H1 (cell line): ENCODE measurements around the gene CEP135. TPM values are rescaled to one million over a fixed set of nuclear protein-coding genes. Genes with fewer than 3 reads are reported as not detected.

Experiments used
- CTCF ChIA-PET: fragments of 300-600 bp; sonication (Branson Sonifier 250); formaldehyde crosslinking; loops from one replicate; lab custom pipeline; 2021; ENCODE audit not compliant: partially characterized antibody; lab: Charles Lee
- POLR2A ChIA-PET: fragments of 300-600 bp; sonication (Branson Sonifier 250); formaldehyde crosslinking; loops from one replicate; lab custom pipeline; 2021; ENCODE audit warnings: inconsistent platforms; ENCODE audit not compliant: partially characterized antibody; lab: Charles Lee
- DNase-seq, 2 experiments: peaks; one replicate each; pipeline versions ENCODE4 v3.0.0 to v3.0.0-alpha.2; 2010 to 2022; ENCODE audit warnings: low spot score in 2 of 2, low read depth in 1 of 2, mixed read lengths in 1 of 2
- FAIRE-seq: peaks from 2 replicates; lab custom pipeline; 2011; peaks lifted over from hg19 to GRCh38; lab: Jason Lieb, UNC
- H2AFZ ChIP-seq: 2 replicates; pipeline ENCODE4 v1.8.1; 2012; ENCODE audit warnings: low read length, inconsistent platforms
- H2AK5ac ChIP-seq: 2 replicates; pipeline ENCODE4 v1.6.1; 2013; ENCODE audit warnings: low read depth, low read length
- H2BK120ac ChIP-seq: replicated peaks from 2 replicates; pipeline ENCODE3; 2013; ENCODE audit warnings: low read depth, low read length, inconsistent platforms
- H2BK12ac ChIP-seq: 2 replicates; pipeline ENCODE4 v1.6.1; 2013; ENCODE audit warnings: low read depth, low read length
- H2BK15ac ChIP-seq: 2 replicates; pipeline ENCODE4 v1.6.1; 2013; ENCODE audit warnings: low read length
- H2BK20ac ChIP-seq: 2 replicates; pipeline ENCODE4 v1.6.1; 2013; ENCODE audit warnings: low read length
- H2BK5ac ChIP-seq: 2 replicates; pipeline ENCODE4 v1.6.1; 2013; ENCODE audit warnings: low read depth, low read length
- H3K14ac ChIP-seq: 2 replicates; pipeline ENCODE4 v1.6.1; 2013; ENCODE audit warnings: inconsistent platforms; ENCODE audit not compliant: insufficient read length
- H3K18ac ChIP-seq: 2 replicates; pipeline ENCODE4 v1.6.1; 2013; ENCODE audit warnings: low read length; ENCODE audit errors: extremely low read depth
- H3K23ac ChIP-seq: 2 replicates; pipeline ENCODE4 v1.6.1; 2013; ENCODE audit warnings: inconsistent platforms; ENCODE audit not compliant: insufficient read length
- H3K23me2 ChIP-seq: 2 replicates; pipeline ENCODE4 v1.6.1; 2013; ENCODE audit warnings: low read depth, low read length
- H3K27ac ChIP-seq: 2 replicates; pipeline ENCODE4 v1.6.1; 2011; ENCODE audit warnings: low read depth, low read length, inconsistent platforms
- H3K27me3 ChIP-seq, 4 experiments: replicated peaks in 1 of 4; 1 replicate in 1 of 4; 2 replicates in 3 of 4; pipeline versions ENCODE4 v1.6.1 to v1.8.1; 2011 to 2013; ENCODE audit warnings: low read length in 3 of 4, mild to moderate bottlenecking in 3 of 4, inconsistent platforms in 2 of 4, mixed read lengths in 2 of 4, moderate library complexity in 1 of 4; ENCODE audit not compliant: control insufficient read depth in 3 of 4, insufficient read depth in 3 of 4; ENCODE audit errors: extremely low read depth in 1 of 4
- H3K36me3 ChIP-seq, 4 experiments: 2 replicates each; pipeline versions ENCODE4 v1.6.1 to v1.8.1; 2011 to 2013; ENCODE audit warnings: mild to moderate bottlenecking in 4 of 4, low read length in 3 of 4, moderate library complexity in 2 of 4, control low read depth in 1 of 4, inconsistent platforms in 1 of 4; ENCODE audit not compliant: insufficient read depth in 4 of 4, control insufficient read depth in 2 of 4
- H3K4ac ChIP-seq: replicated peaks from 2 replicates; pipeline ENCODE3; 2013; ENCODE audit warnings: low read length, low read depth, mixed read lengths, inconsistent platforms; ENCODE audit not compliant: insufficient read length
- H3K4me1 ChIP-seq, 4 experiments: replicated peaks in 1 of 4; 1 replicate in 1 of 4; 2 replicates in 3 of 4; pipeline versions ENCODE4 v1.6.1 to v1.8.1; 2011 to 2013; ENCODE audit warnings: low read length in 3 of 4, inconsistent platforms in 2 of 4, mixed read lengths in 1 of 4; ENCODE audit not compliant: insufficient read depth in 4 of 4, control insufficient read depth in 3 of 4
- H3K4me2 ChIP-seq, 2 experiments: 2 replicates each; pipeline versions ENCODE4 v1.6.1 to v1.8.1; 2011 to 2013; ENCODE audit warnings: low read depth in 2 of 2, low read length in 2 of 2, control low read depth in 1 of 2, inconsistent platforms in 1 of 2, mild to moderate bottlenecking in 1 of 2; ENCODE audit not compliant: insufficient read depth in 1 of 2
- H3K4me3 ChIP-seq, 4 experiments: fragments of 200-600, 300-600 bp in 1 of 4; sonication (generic), shearing (Covaris generic), sonication (Bioruptor Twin) in 1 of 4; 2 replicates each; pipeline versions ENCODE4 v1.5.1 to v1.8.1; 2011 to 2016; ENCODE audit warnings: low read length in 4 of 4, low read depth in 3 of 4, control low read depth in 2 of 4, inconsistent platforms in 2 of 4, mild to moderate bottlenecking in 2 of 4, mixed read lengths in 1 of 4, moderate library complexity in 1 of 4; ENCODE audit not compliant: insufficient read depth in 2 of 4; ENCODE audit errors: extremely low read depth in 1 of 4
- H3K56ac ChIP-seq: replicated peaks from 2 replicates; pipeline ENCODE3; 2013; ENCODE audit warnings: low read depth, mild to moderate bottlenecking, mixed read lengths, low read length, inconsistent platforms; ENCODE audit not compliant: insufficient read length
- H3K79me1 ChIP-seq: 2 replicates; pipeline ENCODE4 v1.6.1; 2013; ENCODE audit warnings: low read depth, low read length, control low read depth
- H3K79me2 ChIP-seq, 2 experiments: 2 replicates each; pipeline versions ENCODE4 v1.6.1 to v1.8.1; 2012 to 2013; ENCODE audit warnings: low read length in 2 of 2, mild to moderate bottlenecking in 2 of 2, inconsistent platforms in 1 of 2; ENCODE audit not compliant: insufficient read depth in 2 of 2, control insufficient read depth in 1 of 2
- H3K9ac ChIP-seq, 4 experiments: replicated peaks in 1 of 4; 1 replicate in 1 of 4; 2 replicates in 3 of 4; pipeline versions ENCODE4 v1.6.1 to v1.8.1; 2011 to 2013; ENCODE audit warnings: low read depth in 3 of 4, low read length in 3 of 4, control low read depth in 2 of 4, mild to moderate bottlenecking in 2 of 4, moderate library complexity in 2 of 4, inconsistent platforms in 1 of 4; ENCODE audit errors: extremely low read depth in 1 of 4
- H3K9me3 ChIP-seq, 2 experiments: 2 replicates each; pipeline versions ENCODE4 v1.6.1 to v1.8.1; 2012 to 2013; ENCODE audit warnings: mild to moderate bottlenecking in 2 of 2, moderate library complexity in 2 of 2, control low read depth in 1 of 2, inconsistent platforms in 1 of 2, low read depth in 1 of 2, low read length in 1 of 2, mixed read lengths in 1 of 2; ENCODE audit not compliant: insufficient read depth in 2 of 2
- H4K20me1 ChIP-seq, 2 experiments: replicated peaks in 1 of 2; 2 replicates each; pipeline versions ENCODE3 to v1.8.1; 2011 to 2013; ENCODE audit warnings: inconsistent platforms in 2 of 2, low read length in 2 of 2, mild to moderate bottlenecking in 1 of 2; ENCODE audit not compliant: insufficient read depth in 2 of 2, control insufficient read depth in 1 of 2
- H4K5ac ChIP-seq: 2 replicates; pipeline ENCODE4 v1.6.1; 2013; ENCODE audit warnings: low read length, low read depth, mixed read lengths, inconsistent platforms; ENCODE audit not compliant: insufficient read length
- H4K8ac ChIP-seq: 2 replicates; pipeline ENCODE4 v1.8.0; 2013; ENCODE audit warnings: mild to moderate bottlenecking, moderate library complexity, low read length, inconsistent platforms; ENCODE audit not compliant: insufficient read depth; ENCODE audit errors: extremely low read depth
- H4K91ac ChIP-seq: replicated peaks from 2 replicates; pipeline ENCODE3; 2013; ENCODE audit warnings: low read length, mixed read lengths, inconsistent platforms; ENCODE audit not compliant: insufficient read length
- BCL11A ChIP-seq, 2 experiments: IDR thresholded peaks; one replicate each; pipeline ENCODE4 v1.6.1; 2011; ENCODE audit warnings: low read depth in 2 of 2, low read length in 2 of 2, mild to moderate bottlenecking in 2 of 2
- CTBP2 ChIP-seq: IDR thresholded peaks from 2 replicates; pipeline ENCODE4 v1.7.0; 2011; ENCODE audit warnings: borderline replicate concordance, mild to moderate bottlenecking, moderate library complexity, mixed read lengths, low read length; ENCODE audit not compliant: insufficient read depth, insufficient read length
- EP300 ChIP-seq, 2 experiments: IDR thresholded peaks; 1 replicate in 1 of 2; 2 replicates in 1 of 2; pipeline ENCODE4 v1.6.1; 2011 to 2012; ENCODE audit warnings: low read depth in 2 of 2, low read length in 2 of 2, mild to moderate bottlenecking in 2 of 2, borderline replicate concordance in 1 of 2, inconsistent platforms in 1 of 2, moderate library complexity in 1 of 2
- KDM4A ChIP-seq: IDR thresholded peaks from one replicate; pipeline ENCODE4 v1.7.1; 2012; ENCODE audit warnings: low read depth, mild to moderate bottlenecking, moderate library complexity, low read length, inconsistent platforms; ENCODE audit not compliant: severe bottlenecking
- PHF8 ChIP-seq: fragments of 200-600 bp; sonication (generic); conservative IDR thresholded peaks from 2 replicates; pipeline ENCODE4 v1.7.1; 2012; ENCODE audit warnings: low read depth, mild to moderate bottlenecking, inconsistent platforms, low read length, moderate library complexity
- POLR2A ChIP-seq, 2 experiments: IDR thresholded peaks; 1 replicate in 1 of 2; 2 replicates in 1 of 2; pipeline ENCODE4 v1.6.1; 2011; ENCODE audit warnings: low read depth in 2 of 2, low read length in 2 of 2, mild to moderate bottlenecking in 2 of 2; ENCODE audit errors: control extremely low read depth in 1 of 2
- POLR2AphosphoS5 ChIP-seq: IDR thresholded peaks from 2 replicates; pipeline ENCODE4 v1.6.1; 2011; ENCODE audit warnings: low read depth, low read length
- POU5F1 ChIP-seq: IDR thresholded peaks from 2 replicates; pipeline ENCODE4 v1.6.1; 2011; ENCODE audit warnings: low read depth, mild to moderate bottlenecking, low read length, moderate library complexity
- SIN3A ChIP-seq, 2 experiments: IDR thresholded peaks in 1 of 2; conservative IDR thresholded peaks in 1 of 2; 2 replicates each; pipeline ENCODE4 v1.6.1; 2011 to 2012; ENCODE audit warnings: low read length in 2 of 2, improper control_type of control experiment in 1 of 2, low read depth in 1 of 2, mild to moderate bottlenecking in 1 of 2
- SP2 ChIP-seq: IDR thresholded peaks from 2 replicates; pipeline ENCODE4 v1.6.1; 2012; ENCODE audit warnings: mild to moderate bottlenecking, low read length, inconsistent platforms
- SUZ12 ChIP-seq: fragments of 200-600 bp; sonication (generic); IDR thresholded peaks from 2 replicates; pipeline ENCODE4 v1.6.1; 2012; ENCODE audit warnings: mild to moderate bottlenecking, inconsistent platforms, low read length, moderate library complexity, mixed read lengths
- WGBS, 2 experiments: shearing (Covaris generic) in 1 of 2; methylation state at CpG; one replicate each; pipeline versions ENCODE4 v1.1.6 to v1.1.7; 2013 to 2015; ENCODE audit warnings: low lambda C conversion rate in 2 of 2, mixed read lengths in 2 of 2, inconsistent platforms in 1 of 2, low coverage in 1 of 2, missing lambda C conversion rate in 1 of 2; ENCODE audit not compliant: insufficient replicate concordance in 2 of 2, insufficient coverage in 1 of 2, insufficient read length in 1 of 2; ENCODE audit errors: extremely low coverage in 1 of 2, missing lambda C conversion rate in 1 of 2; 5-methylcytosine and 5-hydroxymethylcytosine counted together
- polyA plus RNA-seq, 7 experiments: library from polyadenylated mRNA; depleted of rRNA in 3 of 7; stranded (reverse) in 5 of 7; unstranded in 2 of 7; fragments of >200 nt in 5 of 7; fragments of 200-250 nt in 2 of 7; gene quantifications; 1 replicate in 5 of 7; 2 replicates in 1 of 7; 4 replicates in 1 of 7; pipeline versions ENCODE4 v1.2.1 to v1.2.3, GENCODE V29; 2011 to 2013; ENCODE audit warnings: missing spikeins in 2 of 7, mixed read lengths in 2 of 7
- total RNA-seq: library from RNA; stranded (reverse); fragmentation: NEBNext Ultra II Directional; extraction: Animal tissue kit (Norgen Biotek cat#: 25700); gene quantifications from 2 replicates; pipeline ENCODE4 v1.2.1, GENCODE V29; 2021

Gene CEP135
- total and polyA plus RNA-seq, 2 of the 8 experiments (the other 6 are each of a cell fraction or from before 2014, with no cell fraction given): 2.7 to 14.5 TPM

- peak overlapping the region; percentile 83 for H3K56ac ChIP-seq
- peak overlapping the region; percentile 100 for H2AFZ ChIP-seq
- peak overlapping the region; percentile 39 to 93 (median 88) for H3K9ac ChIP-seq
- H3K79me2 ChIP-seq: peaks cover 0 to 37% of the 10 kb centered on the region in 2 experiments; a peak in 2 of 4 replicates
- POLR2A ChIA-PET: interaction anchor here (0.6 to 1.8 kb wide), 7 partner anchors 9 to 227 kb away, joined by 3 to 11 read pairs (median 3); no protein-coding TSS in a partner anchor
- no peaks in the 10 kb centered on the region for H3K79me1 ChIP-seq
- H4K5ac ChIP-seq: peak overlapping the region; percentile 79
- no peaks in the 10 kb centered on the region for H3K27me3 ChIP-seq
- H3K14ac ChIP-seq: no peak overlapping the region
- no peak overlapping the region for H2AK5ac ChIP-seq
- 2% methylated on average over 46 of the region's 81 CpGs; no CpG with 5 or more reads in 1 of the 2 experiments for WGBS, 2 experiments
- H2BK120ac ChIP-seq: peak overlapping the region; percentile 52
- DNase-seq (peak; percentile 2 to 81), FAIRE-seq (no peak)
- no peaks in the 10 kb centered on the region for H3K36me3 ChIP-seq
- H2BK20ac ChIP-seq: 0 out of 2 replicates have a peak overlapping the region, but pooled peaks have one; percentile 63
- H3K23ac ChIP-seq: no peak overlapping the region
- H2BK15ac ChIP-seq: peak overlapping the region; percentile 85; the same call in 1 of the 2 replicates
- no peaks in the 10 kb centered on the region for H4K20me1 ChIP-seq
- no peak overlapping the region; the same call in 1 of the 2 replicates for H2BK5ac ChIP-seq
- peak overlapping the region; percentile 83 to 95 (median 88) for H3K4me3 ChIP-seq
- H4K8ac ChIP-seq: peak overlapping the region; percentile 95
- H3K23me2 ChIP-seq: peaks cover 9% of the 10 kb centered on the region
- no peaks in the 10 kb centered on the region for H3K9me3 ChIP-seq
- H3K4me1 ChIP-seq: peaks cover 0 to 5% (median 3%) of the 10 kb centered on the region in 4 experiments; a peak in 2 of 7 replicates
- H3K27ac ChIP-seq: peak overlapping the region; percentile 84
- H3K4me2 ChIP-seq: peak overlapping the region; percentile 66 to 98
- H4K91ac ChIP-seq: peak overlapping the region; percentile 94
- H3K4ac ChIP-seq: no peak overlapping the region
- CTCF ChIA-PET: interaction anchor here (1.0 to 1.3 kb wide), 2 partner anchors 9 to 13 kb away, joined by 3 read pairs; no protein-coding TSS in a partner anchor
- peak overlapping the region; percentile 71; the same call in 1 of the 2 replicates for H3K18ac ChIP-seq
- no peak overlapping the region; the same call in 1 of the 2 replicates for H2BK12ac ChIP-seq
- TF ChIP-seq POLR2A (IDR thresholded peaks at IDR 0.05; ENCODE audit: control extremely low read depth in 1 of 2, low read depth in 2 of 2, low read length in 2 of 2): peak in 1 of 2 experiments; percentile 78
- TF ChIP-seq SIN3A (conservative IDR thresholded peaks at IDR 0.05 in 1 of 2, IDR thresholded peaks at IDR 0.05 in 1 of 2; ENCODE audit: low read depth in 1 of 2, low read length in 2 of 2): 0 out of 4 replicates have a peak, but pooled peaks of 1 of the 2 experiments have one; percentile 39
- TF ChIP-seq BCL11A (IDR thresholded peaks at IDR 0.05; ENCODE audit: low read depth in 2 of 2, low read length in 2 of 2): no peak
- peak; percentile 95 for TF ChIP-seq KDM4A
- TF ChIP-seq PHF8: peak; percentile 75
- no peak for TF ChIP-seq EP300 (IDR thresholded peaks at IDR 0.05; ENCODE audit: borderline replicate concordance in 1 of 2, low read depth in 2 of 2, low read length in 2 of 2)
- TF ChIP-seq POLR2AphosphoS5: peak; percentile 68
- peak; percentile 25 for TF ChIP-seq CTBP2
- TF ChIP-seq POU5F1: no peak
- no peak; the same call in 1 of the 2 replicates for TF ChIP-seq SUZ12
- no peak for TF ChIP-seq SP2
These were observed 100.1 kb downstream of the CEP135 start for GRCh38 chr4:56048702-56049431.
